Muscle of arm (tissue), 12 donors: ENCODE results near the gene OPN1SW. TPM values are rescaled to one million over a fixed set of nuclear protein-coding genes. Genes with fewer than 3 reads are reported as not detected.

Experiments
- DNase-seq: peaks from one replicate; pipeline ENCODE4 v3.0.0-alpha.2; 2013
- polyA plus RNA-seq, 12 donors: library from polyadenylated mRNA; unstranded; fragments of 120-200 nt; gene quantifications; one replicate each; pipeline ENCODE4 v1.2.1, GENCODE V29; 2013; ENCODE audit not compliant: insufficient read length in 12 of 12

Gene OPN1SW
- polyA plus RNA-seq, 12 donors, result 1.4 to 3.9 (median 2.4) TPM; not detected in 2

DNA sequence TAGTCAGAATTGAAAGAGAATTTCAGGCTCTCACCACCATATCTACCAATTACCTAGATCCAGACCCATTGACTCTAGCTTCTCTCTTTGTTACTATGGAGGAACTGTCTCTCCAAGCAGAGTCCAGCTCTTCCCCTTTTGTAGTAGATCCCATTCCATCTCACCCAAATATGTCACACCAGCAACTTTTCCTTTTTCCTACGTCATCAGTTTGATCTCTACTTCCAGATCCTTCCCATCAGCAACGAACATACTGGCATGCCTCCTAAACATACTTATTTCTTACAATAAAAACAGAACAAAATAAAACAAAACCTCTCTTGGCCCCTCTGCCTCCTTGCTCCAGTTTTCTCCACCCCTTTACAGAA, 42.3 kb downstream of the OPN1SW start:
- DNase-seq, result no peak

DNA sequence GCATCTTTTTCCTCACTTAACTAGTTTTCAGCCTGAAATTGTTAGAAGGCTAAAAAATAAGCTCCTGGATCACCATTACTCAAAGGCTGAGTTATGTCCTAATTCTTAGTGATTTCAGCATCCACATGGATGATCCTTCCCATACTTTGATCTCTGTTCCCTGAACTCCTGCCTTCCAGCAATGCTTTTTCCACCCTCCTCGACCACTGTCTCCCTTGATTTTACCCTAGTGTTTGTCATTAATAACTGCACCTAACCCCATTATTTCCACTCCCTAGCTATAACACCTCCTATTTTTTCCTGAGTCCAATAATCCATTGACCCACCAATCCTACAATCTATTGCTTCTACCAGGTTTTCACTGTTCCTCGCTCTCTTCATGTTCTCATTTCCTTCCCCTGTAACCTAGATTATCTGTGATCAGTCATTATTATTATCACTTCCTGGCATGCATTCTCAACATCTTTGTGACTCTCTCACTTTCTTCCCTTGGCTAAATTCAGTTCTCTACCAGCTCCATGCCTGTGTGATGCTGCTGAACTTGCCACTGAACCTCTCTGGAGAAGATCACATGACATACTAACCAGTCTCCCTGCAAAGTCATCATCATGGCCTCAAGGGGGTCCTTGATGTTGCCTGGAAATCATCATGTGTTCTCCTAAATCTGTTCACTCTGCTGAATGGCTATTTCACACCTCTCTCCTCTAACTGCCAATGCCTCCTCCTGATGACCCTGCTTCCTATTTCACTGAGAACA, 42.9 kb downstream of the OPN1SW start:
- DNase-seq, result no peak

DNA sequence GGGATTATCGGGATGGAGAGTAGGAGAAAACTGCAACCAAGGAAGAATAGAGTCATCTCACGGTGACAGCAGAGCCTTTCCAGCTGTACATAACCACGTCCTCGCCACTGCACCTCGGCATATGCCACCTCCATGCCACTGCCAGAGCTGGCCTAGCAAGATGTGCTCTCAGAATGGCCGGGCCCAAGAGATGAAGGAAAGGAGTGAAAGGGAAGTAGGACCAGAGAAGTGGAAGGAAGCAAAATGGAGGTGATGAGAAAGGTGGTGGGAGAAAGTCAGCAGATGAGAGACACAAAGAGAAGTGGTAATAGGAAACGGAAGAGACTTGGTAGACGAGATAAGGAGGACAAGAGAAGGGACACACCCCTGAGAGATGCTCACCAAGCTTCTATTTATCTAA, 44.4 kb downstream of the OPN1SW start:
- DNase-seq, result no peak

DNA sequence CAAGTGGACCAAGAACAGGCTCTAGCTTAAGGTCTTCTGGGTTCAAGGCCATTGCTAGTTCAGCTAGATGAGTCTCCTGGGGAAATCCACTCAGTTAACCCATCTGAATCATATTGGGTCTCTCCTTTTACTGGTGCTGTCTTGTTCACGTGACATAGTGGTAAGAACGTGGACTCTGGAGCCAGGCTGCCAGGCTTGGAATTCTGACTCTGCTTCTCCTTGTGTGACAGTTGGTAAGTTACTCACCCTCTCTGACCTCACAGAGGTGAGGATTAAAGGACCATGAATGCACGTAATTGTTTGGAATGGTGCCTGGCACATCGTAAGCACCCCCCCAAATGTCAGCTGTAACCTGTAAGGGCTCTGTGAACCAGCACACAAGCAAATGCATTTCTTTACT, 46.1 kb downstream of the OPN1SW start:
- DNase-seq, result no peak

DNA sequence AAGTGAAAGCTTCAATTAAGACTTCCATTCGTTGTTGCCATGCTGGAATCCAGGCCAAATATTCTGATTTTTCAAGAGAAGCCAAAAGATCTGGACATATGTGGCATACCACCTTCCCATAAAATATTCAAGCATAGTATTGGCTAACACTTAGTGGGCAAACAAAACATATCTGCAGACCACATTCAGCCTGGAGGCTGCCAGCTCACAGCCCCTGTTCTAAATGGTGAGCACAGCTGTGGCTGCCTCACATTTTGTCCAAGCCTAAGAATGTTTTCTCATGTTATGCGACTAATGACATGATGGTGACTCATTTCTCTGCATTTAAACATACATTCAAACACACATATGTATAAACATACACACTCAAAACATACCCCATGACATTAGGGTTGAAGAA, 47.0 kb downstream of the OPN1SW start:
- DNase-seq, result no peak

DNA sequence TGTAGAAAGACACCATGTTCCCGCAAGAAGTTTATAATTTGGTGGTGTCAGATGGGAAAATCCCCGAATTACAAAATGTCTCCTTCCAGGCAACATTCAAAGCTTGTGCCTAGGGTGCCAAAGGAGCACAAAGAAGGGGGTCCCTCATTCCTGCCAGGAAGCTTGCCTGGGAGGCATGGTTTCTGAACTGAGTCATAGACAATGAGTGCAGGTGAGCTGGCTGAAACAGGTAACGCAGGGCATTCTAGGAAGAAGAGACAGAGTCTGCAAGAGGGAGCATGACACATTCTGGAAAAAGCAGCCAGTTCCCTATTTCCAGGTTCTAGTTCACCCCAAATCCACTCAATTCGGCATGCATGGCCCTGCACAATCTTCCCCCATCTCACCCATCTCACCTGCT, 48.4 kb downstream of the OPN1SW start:
- DNase-seq, result no peak

DNA sequence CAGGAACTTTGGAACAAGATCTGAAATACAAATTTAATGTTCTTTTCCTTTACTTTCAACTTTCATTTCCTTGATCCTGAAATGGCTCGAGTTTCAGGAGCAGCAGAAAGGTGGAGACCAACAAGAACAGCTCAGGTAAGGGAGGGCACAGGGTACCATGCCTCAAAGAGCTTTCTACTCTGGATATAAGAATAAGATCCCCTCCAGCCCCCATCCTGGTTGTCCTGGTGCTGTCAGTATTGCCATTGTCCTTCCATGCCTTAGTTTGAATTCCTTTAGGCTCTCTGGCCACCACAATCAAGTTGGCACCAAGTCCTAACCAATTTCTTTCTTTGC, 48.9 kb downstream of the OPN1SW start:
- DNase-seq, result no peak

DNA sequence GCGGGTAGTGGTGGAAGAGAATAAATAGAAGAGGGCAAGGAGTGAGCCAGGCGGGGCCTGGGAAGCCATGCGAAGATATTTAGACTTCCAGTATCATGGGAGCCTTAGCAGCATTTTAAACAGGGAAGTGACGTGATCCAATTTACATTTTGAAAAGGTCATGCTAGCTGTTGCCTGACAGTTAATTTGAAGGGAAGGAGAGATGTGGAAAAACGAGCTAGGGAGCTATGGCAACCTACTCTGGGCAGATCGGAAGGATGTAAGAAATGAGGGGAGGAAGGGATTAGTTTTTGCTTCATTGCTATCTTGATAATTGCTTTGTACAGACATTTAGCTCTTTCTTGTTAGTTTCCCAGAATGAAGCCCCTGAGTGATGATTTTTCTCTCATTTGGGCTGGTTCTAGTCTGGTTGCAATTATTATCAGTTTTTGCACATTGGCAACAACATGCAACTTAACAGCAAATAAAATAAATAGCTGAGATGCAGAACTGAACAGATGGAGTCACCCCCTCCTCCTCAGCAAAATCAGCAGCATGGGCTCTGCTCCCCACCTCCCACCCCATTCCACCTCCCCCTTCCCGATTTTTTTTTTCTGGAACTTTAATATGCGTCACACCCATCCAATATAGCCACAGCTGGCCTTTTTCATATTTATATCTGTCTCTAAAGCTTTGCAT, 49.4 kb downstream of the OPN1SW start:
- DNase-seq, result no peak

DNA sequence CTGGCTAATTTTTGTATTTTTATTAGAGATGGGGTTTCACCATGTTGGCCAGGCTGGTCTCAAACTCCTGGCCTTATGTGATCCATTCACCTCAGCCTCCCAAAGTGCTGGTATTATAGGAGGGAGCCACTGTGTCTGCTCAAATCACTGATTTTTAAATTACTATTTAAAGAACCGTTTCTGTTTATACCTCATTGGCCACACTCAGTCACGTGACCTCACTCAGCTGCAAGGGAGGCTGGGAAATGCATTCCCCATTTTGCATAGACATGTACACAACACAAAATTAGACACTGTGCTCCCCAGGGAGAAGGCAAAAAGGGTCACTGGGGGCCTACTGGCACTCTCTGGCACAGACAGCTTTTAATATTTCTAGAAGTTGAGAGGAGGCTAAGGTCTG, 50.1 kb downstream of the OPN1SW start:
- no peak for DNase-seq

DNA sequence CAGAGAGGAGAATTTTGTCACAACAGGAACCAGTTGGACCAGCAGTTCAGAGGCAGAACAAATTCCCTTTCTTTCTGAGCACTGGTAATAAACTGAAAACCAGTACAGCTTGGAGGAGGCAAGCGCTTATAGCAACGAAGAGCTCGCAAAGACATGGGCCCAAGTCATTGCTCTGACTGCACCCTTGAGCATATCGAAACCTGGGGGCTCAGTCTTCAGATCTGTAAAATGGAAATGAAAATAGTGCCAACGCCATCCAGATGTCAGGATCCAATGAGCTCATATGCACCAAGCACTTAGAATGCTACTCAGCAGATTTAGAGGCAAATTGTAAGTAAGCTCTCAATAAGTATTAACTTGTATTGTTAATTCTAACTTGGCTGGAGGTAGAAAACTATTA, 50.9 kb downstream of the OPN1SW start:
- no peak for DNase-seq

Other genes with a start within 250 kb of the OPN1SW start
- gene GARIN1A, start 103.5 kb downstream of the OPN1SW start, polyA plus RNA-seq, result 1 to 10 TPM in 8 of 12 donors, under 1 TPM in 2, not detected in 2; 0.84 to 4.4 (median 2.0) TPM
- gene CALU, start 36.4 kb downstream of the OPN1SW start, polyA plus RNA-seq, result 100 to 1,000 TPM; 231 to 352 (median 285) TPM
- 10 to 100 TPM in 10 of 12 donors, not detected in 2; 10.6 to 27.6 (median 19.1) TPM for gene CCDC136, start 16.2 kb upstream of the OPN1SW start, polyA plus RNA-seq
- gene FLNC, start 54.6 kb upstream of the OPN1SW start, polyA plus RNA-seq, result 1,000 to 10,000 TPM in 1 of 12 donors, 100 to 1,000 TPM in 11; 192 to 1,098 (median 430) TPM
- 100 to 1,000 TPM in 9 of 12 donors, 10 to 100 TPM in 2, not detected in 1; 94.5 to 144 (median 109) TPM for gene ATP6V1F, start 87.1 kb upstream of the OPN1SW start, polyA plus RNA-seq
- gene KCP, start 134.9 kb upstream of the OPN1SW start, polyA plus RNA-seq, result 1 to 10 TPM in 9 of 12 donors, under 1 TPM in 2, not detected in 1; 0.49 to 7.4 (median 1.4) TPM
- gene IRF5, start 162.1 kb upstream of the OPN1SW start, polyA plus RNA-seq, result 1 to 10 TPM in 11 of 12 donors, not detected in 1; 1.4 to 9.5 (median 2.0) TPM